ENCODE measurements around the gene TSPAN1. TPM values are rescaled to one million over a fixed set of nuclear protein-coding genes. Genes with fewer than 3 reads are reported as not detected.

The TSPAN1 gene
- total RNA-seq, 1 experiment from 2014 or later = not detected

GRCh38 chr1:46205791-46206190 lies 30.9 kb downstream of the TSPAN1 start:
- H3K9me3 ChIP-seq (ENCODE audit: low read depth, low read length, poor library complexity, severe bottlenecking) = no peaks in the 10 kb centered on the region
- peaks cover 6% of the 10 kb centered on the region for H3K4me1 ChIP-seq (ENCODE audit: insufficient read depth, low read length, poor library complexity, severe bottlenecking)
- no peak overlapping the region for H3K4me3 ChIP-seq (ENCODE audit: low read depth, low read length, poor library complexity, severe bottlenecking)
- H3K27ac ChIP-seq (ENCODE audit: low read depth, low read length, poor library complexity, severe bottlenecking) = no peak overlapping the region
- TF ChIP-seq EZH2 (IDR thresholded peaks at IDR 0.05; ENCODE audit: borderline replicate concordance, low read depth, low read length, poor library complexity, severe bottlenecking) (no peak), CTCF (conservative IDR thresholded peaks at IDR 0.05; ENCODE audit: low read depth, low read length) (no peak)
- CTCF ChIA-PET = no interaction called here
- no TSS peak for BruUV-seq (replicated peaks)
- no peak for DNase-seq (ENCODE audit: low spot score)
- intact Hi-C loops (cut with micrococcal nuclease; ENCODE audit: unreplicated experiment) = no loop called here
- H3K36me3 ChIP-seq (ENCODE audit: insufficient read depth, low read length, poor library complexity, severe bottlenecking) = no peaks in the 10 kb centered on the region
- H3K27me3 ChIP-seq (replicated peaks; ENCODE audit: insufficient read depth, low read depth, low read length, poor library complexity) = no peaks in the 10 kb centered on the region
- POLR2A ChIA-PET (ENCODE audit: low non-redundant PET) = no interaction called here

GRCh38 chr1:46206399-46206798 lies 31.5 kb downstream of the TSPAN1 start:
- DNase-seq (ENCODE audit: low spot score) = no peak
- TF ChIP-seq CTCF (conservative IDR thresholded peaks at IDR 0.05; ENCODE audit: low read depth, low read length) = no peak
- TF ChIP-seq EZH2 (IDR thresholded peaks at IDR 0.05; ENCODE audit: borderline replicate concordance, low read depth, low read length, poor library complexity, severe bottlenecking) = no peak
- CTCF ChIA-PET = no interaction called here
- intact Hi-C loops (cut with micrococcal nuclease; ENCODE audit: unreplicated experiment) = no loop called here
- no peaks in the 10 kb centered on the region for H3K9me3 ChIP-seq (ENCODE audit: low read depth, low read length, poor library complexity, severe bottlenecking)
- no TSS peak for BruUV-seq (replicated peaks)
- no peak overlapping the region for H3K27ac ChIP-seq (ENCODE audit: low read depth, low read length, poor library complexity, severe bottlenecking)
- POLR2A ChIA-PET (ENCODE audit: low non-redundant PET) = no interaction called here
- no peaks in the 10 kb centered on the region for H3K27me3 ChIP-seq (replicated peaks; ENCODE audit: insufficient read depth, low read depth, low read length, poor library complexity)
- H3K4me1 ChIP-seq (ENCODE audit: insufficient read depth, low read length, poor library complexity, severe bottlenecking) = peaks cover 6% of the 10 kb centered on the region
- no peaks in the 10 kb centered on the region for H3K36me3 ChIP-seq (ENCODE audit: insufficient read depth, low read length, poor library complexity, severe bottlenecking)
- no peak overlapping the region for H3K4me3 ChIP-seq (ENCODE audit: low read depth, low read length, poor library complexity, severe bottlenecking)

DNA sequence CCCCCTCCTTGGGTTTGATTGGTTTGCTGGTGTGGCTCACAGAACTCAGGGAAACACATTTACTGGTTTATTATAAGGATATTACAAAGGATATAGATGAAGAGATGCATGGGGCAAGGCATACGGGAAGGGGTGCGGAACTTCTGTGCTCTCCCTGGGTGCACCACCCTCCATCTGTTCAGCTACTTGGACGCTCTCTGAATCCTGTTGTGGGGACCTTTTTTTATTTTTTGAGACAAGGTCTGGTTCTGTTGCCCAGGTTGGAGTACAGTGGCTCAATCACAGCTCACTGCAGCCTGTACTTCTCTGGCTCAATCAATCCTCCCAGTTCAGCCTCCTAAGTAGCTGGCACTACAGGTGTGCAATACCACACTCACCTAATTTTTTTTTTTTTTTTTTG lies 35.7 kb downstream of the TSPAN1 start:
- no peak overlapping the region for H3K27ac ChIP-seq (ENCODE audit: low read depth, low read length, poor library complexity, severe bottlenecking)
- H3K27me3 ChIP-seq (replicated peaks; ENCODE audit: insufficient read depth, low read depth, low read length, poor library complexity) = no peaks in the 10 kb centered on the region
- TF ChIP-seq CTCF (conservative IDR thresholded peaks at IDR 0.05; ENCODE audit: low read depth, low read length) = no peak
- no peak for TF ChIP-seq EZH2 (IDR thresholded peaks at IDR 0.05; ENCODE audit: borderline replicate concordance, low read depth, low read length, poor library complexity, severe bottlenecking)
- POLR2A ChIA-PET (ENCODE audit: low non-redundant PET) = no interaction called here
- CTCF ChIA-PET = no interaction called here
- intact Hi-C loops (cut with micrococcal nuclease; ENCODE audit: unreplicated experiment) = no loop called here
- no peaks in the 10 kb centered on the region for H3K4me1 ChIP-seq (ENCODE audit: insufficient read depth, low read length, poor library complexity, severe bottlenecking)
- H3K4me3 ChIP-seq (ENCODE audit: low read depth, low read length, poor library complexity, severe bottlenecking) = no peak overlapping the region
- BruUV-seq (replicated peaks) = no TSS peak
- no peaks in the 10 kb centered on the region for H3K36me3 ChIP-seq (ENCODE audit: insufficient read depth, low read length, poor library complexity, severe bottlenecking)
- no peak for DNase-seq (ENCODE audit: low spot score)
- H3K9me3 ChIP-seq (ENCODE audit: low read depth, low read length, poor library complexity, severe bottlenecking) = no peaks in the 10 kb centered on the region
